K562 (cell line): ENCODE measurements around the gene ASB13. TPM values are rescaled to one million over a fixed set of nuclear protein-coding genes. Genes with fewer than 3 reads are reported as not detected.

Source experiments
- ATAC-seq: fragments of 200-7000 bp; cut with Tn5 transposase; 3 replicates; pipeline ENCODE4 v1.9.1; 2020; ENCODE audit warnings: moderate library complexity
- BruUV-seq: library from RNA; stranded (reverse); fragments of 400-500 nt; replicated peaks from 2 replicates; lab custom pipeline; 2021; lab: Mats Ljungman, UMichigan
- CTCF ChIA-PET: fragments of 300-600 bp; formaldehyde crosslinking; extraction: SDS; loops from one replicate; lab custom pipeline; 2021; ENCODE audit warnings: low intra/inter-chr PET ratio; lab: Yijun Ruan, JAX
- POLR2A ChIA-PET: fragments of 300-600, 350-650 bp; sonication (Branson Sonifier 250); formaldehyde crosslinking; extraction: SDS; loops from one replicate; lab custom pipeline; 2021; ENCODE audit warnings: antibody characterized with exemption, inconsistent platforms; lab: Yijun Ruan, JAX
- DNase-seq, 4 experiments: peaks; one replicate each; pipeline versions ENCODE4 v3.0.0 to v3.0.0-alpha.2; 2011 to 2018; ENCODE audit warnings: low spot score in 3 of 4, mixed read lengths in 3 of 4; ENCODE audit errors: extremely low read depth in 1 of 4
- FAIRE-seq: peaks from 2 replicates; lab custom pipeline; 2011; peaks lifted over from hg19 to GRCh38; lab: Jason Lieb, UNC
- H2AFZ ChIP-seq: 2 replicates; pipeline ENCODE4 v1.6.0; 2011; ENCODE audit warnings: low read depth, low read length, control low read depth, inconsistent platforms
- H3K27ac ChIP-seq: fragments of 200-600 bp; 3 replicates; pipeline ENCODE4 v1.8.0; 2011; ENCODE audit warnings: low read depth, mild to moderate bottlenecking, control low read depth, inconsistent platforms, low read length, moderate library complexity, mixed read lengths; ENCODE audit errors: extremely low read depth
- H3K27me3 ChIP-seq, 2 experiments: fragments of 300-600 bp in 1 of 2; 2 replicates in 1 of 2; 3 replicates in 1 of 2; pipeline versions ENCODE4 v1.6.0 to v1.8.0; 2011; ENCODE audit warnings: inconsistent platforms in 2 of 2, low read length in 2 of 2, mild to moderate bottlenecking in 1 of 2, mixed read lengths in 1 of 2, moderate library complexity in 1 of 2; ENCODE audit not compliant: control insufficient read depth in 2 of 2, insufficient read depth in 2 of 2
- H3K36me3 ChIP-seq: fragments of 300-600 bp; 3 replicates; pipeline ENCODE4 v1.8.0; 2011; ENCODE audit warnings: mild to moderate bottlenecking, low read length, inconsistent platforms; ENCODE audit not compliant: control insufficient read depth, insufficient read depth
- H3K4me1 ChIP-seq, 2 experiments: fragments of 200-600 bp in 1 of 2; replicated peaks in 1 of 2; 2 replicates in 1 of 2; 3 replicates in 1 of 2; pipeline versions ENCODE4 v1.5.1 to v1.8.0; 2011; ENCODE audit warnings: inconsistent platforms in 2 of 2, low read length in 2 of 2, mild to moderate bottlenecking in 1 of 2, mixed read lengths in 1 of 2, moderate library complexity in 1 of 2; ENCODE audit not compliant: control insufficient read depth in 2 of 2, insufficient read depth in 2 of 2
- H3K4me2 ChIP-seq: 2 replicates; pipeline ENCODE4 v1.6.1; 2011; ENCODE audit warnings: low read length, control low read depth, inconsistent platforms, mixed read lengths; ENCODE audit not compliant: insufficient read depth
- H3K4me3 ChIP-seq: fragments of 200-600 bp; sonication (generic), shearing (Covaris generic); 2 replicates; pipeline ENCODE4 v1.5.1; 2016; ENCODE audit warnings: control low read depth, inconsistent platforms
- H3K79me2 ChIP-seq: fragments of 200-600 bp; 3 replicates; pipeline ENCODE4 v1.8.0; 2011; ENCODE audit warnings: low read length, inconsistent platforms; ENCODE audit not compliant: control insufficient read depth, insufficient read depth
- H3K9ac ChIP-seq, 2 experiments: 2 replicates each; pipeline versions ENCODE4 v1.6.0 to v1.6.1; 2011; ENCODE audit warnings: low read depth in 2 of 2, low read length in 2 of 2, control low read depth in 1 of 2, inconsistent platforms in 1 of 2, mild to moderate bottlenecking in 1 of 2, mixed read lengths in 1 of 2; ENCODE audit not compliant: insufficient read depth in 1 of 2
- H3K9me1 ChIP-seq: one replicate; pipeline ENCODE4 v1.6.0; 2011; ENCODE audit warnings: inconsistent platforms, mild to moderate bottlenecking, low read length, moderate library complexity; ENCODE audit not compliant: control insufficient read depth, insufficient read depth
- H3K9me3 ChIP-seq: replicated peaks from 2 replicates; pipeline ENCODE4 v1.5.1; 2011; ENCODE audit warnings: low read depth, low read length, inconsistent platforms; ENCODE audit not compliant: control insufficient read depth, insufficient read depth
- H4K20me1 ChIP-seq: replicated peaks from 2 replicates; pipeline ENCODE4 v1.6.1; 2011; ENCODE audit warnings: low read length, inconsistent platforms, mixed read lengths; ENCODE audit not compliant: control insufficient read depth, insufficient read depth
- CREB1 ChIP-seq, 2 experiments: sonication (generic) in 1 of 2; formaldehyde crosslinking in 1 of 2; IDR thresholded peaks; 2 replicates each; pipeline versions ENCODE4 v1.6.1 to v1.8.0; 2012 to 2022; ENCODE audit warnings: inconsistent platforms in 1 of 2, mild to moderate bottlenecking in 1 of 2, missing genetic modification reagents in 1 of 2, moderate library complexity in 1 of 2
- DMBX1 ChIP-seq: fragments of 250-450 bp; sonication (Bioruptor Pico); IDR thresholded peaks from 2 replicates; pipeline ENCODE4 v1.8.0; 2022; ENCODE audit warnings: inconsistent platforms, mild to moderate bottlenecking, moderate library complexity, borderline replicate concordance
- HEY1 ChIP-seq: fragments of 250-450 bp; sonication (Bioruptor Pico); IDR thresholded peaks from 2 replicates; pipeline ENCODE4 v1.5.0; 2020; ENCODE audit warnings: mild to moderate bottlenecking, moderate library complexity, borderline replicate concordance
- HMG20A ChIP-seq: fragments of 450-650 bp; formaldehyde crosslinking; conservative IDR thresholded peaks from 2 replicates; pipeline ENCODE4 v1.4.0; 2020; ENCODE audit warnings: mild to moderate bottlenecking, mixed read lengths
- POLR2AphosphoS2 ChIP-seq: IDR thresholded peaks from 2 replicates; pipeline ENCODE4 v1.6.1; 2012; ENCODE audit warnings: low read length, improper control_type of control experiment
- RERE ChIP-seq: sonication (generic); formaldehyde crosslinking; IDR thresholded peaks from 2 replicates; pipeline ENCODE4 v1.8.0; 2023; ENCODE audit warnings: missing genetic modification reagents, mild to moderate bottlenecking, borderline replicate concordance
- SIX5 ChIP-seq, 2 experiments: IDR thresholded peaks; 2 replicates each; pipeline ENCODE4 v1.6.1; 2011; ENCODE audit warnings: low read length in 2 of 2, borderline replicate concordance in 1 of 2, low read depth in 1 of 2, mild to moderate bottlenecking in 1 of 2, moderate library complexity in 1 of 2; ENCODE audit not compliant: insufficient read depth in 1 of 2
- SRSF1 ChIP-seq: fragments of 200-400 bp; formaldehyde crosslinking; IDR thresholded peaks from 2 replicates; pipeline ENCODE4 v1.6.1; 2017; ENCODE audit warnings: mild to moderate bottlenecking, low read depth, low read length, moderate library complexity
- YY1 ChIP-seq, 3 experiments: IDR thresholded peaks; 2 replicates each; pipeline ENCODE4 v1.6.1; 2011; ENCODE audit warnings: low read length in 2 of 3, mild to moderate bottlenecking in 2 of 3, moderate library complexity in 2 of 3, borderline replicate concordance in 1 of 3, control low read depth in 1 of 3, low read depth in 1 of 3; ENCODE audit not compliant: insufficient read depth in 3 of 3, insufficient replicate concordance in 2 of 3, control insufficient read depth in 1 of 3, insufficient read length in 1 of 3; ENCODE audit errors: extremely low read depth in 1 of 3
- ZNF165 ChIP-seq: fragments of 250-450 bp; sonication (Bioruptor Pico); IDR thresholded peaks from 2 replicates; pipeline ENCODE4 v1.4.0; 2020; ENCODE audit warnings: borderline replicate concordance
- ZNF23 ChIP-seq: fragments of 250-450 bp; sonication (Bioruptor Pico); IDR thresholded peaks from 2 replicates; pipeline ENCODE4 v1.4.0; 2020; ENCODE audit warnings: mild to moderate bottlenecking
- ZNF766 ChIP-seq: fragments of 200-800 bp; sonication (Bioruptor generic); conservative IDR thresholded peaks from 2 replicates; pipeline ENCODE4 v1.6.1; 2016; ENCODE audit warnings: missing genetic modification characterization, missing compliant biosample characterization
- WGBS: fragments of 100-300 bp; shearing (Covaris generic); methylation state at CpG from one replicate; pipeline ENCODE4 v1.1.6; 2016; ENCODE audit warnings: low coverage, mixed read lengths; ENCODE audit not compliant: insufficient coverage; ENCODE audit errors: missing lambda C conversion rate; 5-methylcytosine and 5-hydroxymethylcytosine counted together
- in situ Hi-C: fragments of 300-500 bp; cut with MboI; formaldehyde crosslinking; loops from 4 replicates; pipeline ENCODE4 v1.15.0; 2018; ENCODE audit warnings: inconsistent platforms, mixed read lengths
- intact Hi-C: fragments of 100-400 bp; cut with micrococcal nuclease; formaldehyde crosslinking; loops from 2 replicates; pipeline ENCODE4 v1.14.2; 2022
- polyA plus RNA-seq, 8 experiments: library from polyadenylated mRNA; depleted of rRNA in 4 of 8; stranded (reverse) in 5 of 8; unstranded in 3 of 8; fragments of >200 nt; fragmentation: Nextera tagmentation in 2 of 8; fragmentation: Illumina TruSeq in 1 of 8; extraction: Ambion mirVana in 2 of 8; extraction: Trizol in 1 of 8; gene quantifications; 2 replicates each; pipeline versions ENCODE4 v1.2.1 to v1.2.3, GENCODE V29; 2011 to 2014; ENCODE audit warnings: inconsistent platforms in 1 of 8, missing spikeins in 1 of 8
- total RNA-seq, 7 experiments: library from RNA; depleted of rRNA in 6 of 7; stranded (reverse); fragments of >200 nt in 6 of 7; fragmentation: Illumina TruSeq in 2 of 7; extraction: Trizol in 2 of 7; gene quantifications; 2 replicates each; pipeline versions ENCODE4 v1.2.1 to v1.2.3, GENCODE V29; 2011 to 2021; ENCODE audit warnings: low replicate concordance in 1 of 7
- TF ChIP-seq, protein P1 (sequence below): fragments of 250-450 bp; sonication (Bioruptor Pico); IDR thresholded peaks from 2 replicates; pipeline ENCODE4 v1.8.0; 2022; ENCODE audit warnings: inconsistent platforms

The ASB13 gene
- total and polyA plus RNA-seq, 9 of the 15 experiments (the other 6 are each of a cell fraction or from before 2014, with no cell fraction given) = 5.2 to 28.8 (median 16.9) TPM

DNA sequence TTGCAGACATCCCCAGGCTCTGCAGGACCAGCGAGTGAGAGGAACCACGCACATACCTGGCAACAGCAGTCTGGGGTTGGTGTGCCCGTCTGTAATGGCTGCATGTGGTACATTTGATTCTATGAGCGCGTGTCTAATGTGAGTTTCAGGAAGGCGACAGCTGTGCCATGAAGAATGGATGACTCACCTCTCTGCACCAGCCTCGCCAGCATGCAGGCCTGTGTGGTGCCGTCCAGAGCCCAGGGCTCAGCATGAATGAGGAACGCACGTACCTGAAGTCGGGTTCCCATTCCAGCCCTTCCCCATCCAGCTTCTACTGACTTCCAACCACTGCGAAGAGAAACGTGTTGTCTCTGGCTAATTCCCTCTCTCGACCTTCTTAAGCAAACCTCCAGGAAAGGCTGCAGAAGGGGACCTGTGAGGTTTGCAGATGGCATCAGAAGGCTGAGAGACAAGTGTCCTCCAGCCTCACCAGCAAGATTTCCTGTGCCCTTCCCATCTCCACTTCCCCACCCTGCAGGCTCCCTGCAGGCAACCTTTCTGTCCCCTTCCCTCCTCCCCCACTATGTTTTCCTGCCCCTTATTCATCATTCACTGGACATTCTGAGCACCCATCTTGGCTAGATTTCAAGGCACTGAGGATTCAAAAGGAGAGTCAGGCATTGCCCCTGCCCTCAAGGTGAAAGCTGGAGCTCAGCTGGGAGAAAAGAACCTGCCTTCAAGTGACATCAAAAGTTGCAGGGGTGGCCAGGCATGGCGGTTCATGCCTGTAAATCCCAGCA lies 54.3 kb downstream of the ASB13 start:
- POLR2A ChIA-PET = interaction anchor here (0.6 to 1.0 kb wide), 2 partner anchors 40 to 383 kb away, joined by 3 to 4 read pairs; no protein-coding TSS in a partner anchor
- no peak overlapping the region for H3K9ac ChIP-seq
- CTCF ChIA-PET = no interaction called here
- WGBS = 47% methylated on average over 13 of the region's 15 CpGs
- H3K9me3 ChIP-seq = no peaks in the 10 kb centered on the region
- H3K36me3 ChIP-seq = no peaks in the 10 kb centered on the region
- FAIRE-seq (no peak), ATAC-seq (no peak), DNase-seq (no peak)
- H3K4me2 ChIP-seq = no peak overlapping the region
- BruUV-seq = no TSS peak
- H2AFZ ChIP-seq = no peak overlapping the region
- H3K4me1 ChIP-seq = peaks cover 4 to 5% of the 10 kb centered on the region in 2 experiments; a peak in 2 of 5 replicates
- intact Hi-C loops = no loop called here
- H4K20me1 ChIP-seq = no peaks in the 10 kb centered on the region
- no peak overlapping the region for H3K4me3 ChIP-seq
- H3K27me3 ChIP-seq = peaks cover 0 to 6% of the 10 kb centered on the region in 2 experiments; a peak in 1 of 5 replicates
- H3K27ac ChIP-seq = no peak overlapping the region
- H3K79me2 ChIP-seq = no peaks in the 10 kb centered on the region
- in situ Hi-C loops = no loop called here
- H3K9me1 ChIP-seq = no peaks in the 10 kb centered on the region
- TF ChIP-seq DMBX1 (no peak), ZNF766 (CRISPR knock-in tag) (no peak), RERE (CRISPR knock-in tag) (no peak), ZNF23 (CRISPR knock-in tag) (no peak), SIX5 (IDR thresholded peaks at IDR 0.05; ENCODE audit: borderline replicate concordance in 1 of 2, insufficient read depth in 1 of 2, low read depth in 1 of 2, low read length in 2 of 2) (no peak), HMG20A (CRISPR knock-in tag) (no peak), CREB1 (IDR thresholded peaks at IDR 0.05) (no peak), CREB1 (CRISPR knock-in tag; IDR thresholded peaks at IDR 0.05) (no peak), HEY1 (CRISPR knock-in tag) (no peak), ZNF165 (CRISPR knock-in tag) (no peak), YY1 (IDR thresholded peaks at IDR 0.05; ENCODE audit: borderline replicate concordance in 1 of 3, control insufficient read depth in 1 of 3, extremely low read depth in 1 of 3, insufficient read depth in 3 of 3, insufficient read length in 1 of 3, insufficient replicate concordance in 2 of 3, low read depth in 1 of 3, low read length in 2 of 3) (no peak), SRSF1 (no peak), POLR2AphosphoS2 (no peak)
- TF ChIP-seq, protein P1, sequence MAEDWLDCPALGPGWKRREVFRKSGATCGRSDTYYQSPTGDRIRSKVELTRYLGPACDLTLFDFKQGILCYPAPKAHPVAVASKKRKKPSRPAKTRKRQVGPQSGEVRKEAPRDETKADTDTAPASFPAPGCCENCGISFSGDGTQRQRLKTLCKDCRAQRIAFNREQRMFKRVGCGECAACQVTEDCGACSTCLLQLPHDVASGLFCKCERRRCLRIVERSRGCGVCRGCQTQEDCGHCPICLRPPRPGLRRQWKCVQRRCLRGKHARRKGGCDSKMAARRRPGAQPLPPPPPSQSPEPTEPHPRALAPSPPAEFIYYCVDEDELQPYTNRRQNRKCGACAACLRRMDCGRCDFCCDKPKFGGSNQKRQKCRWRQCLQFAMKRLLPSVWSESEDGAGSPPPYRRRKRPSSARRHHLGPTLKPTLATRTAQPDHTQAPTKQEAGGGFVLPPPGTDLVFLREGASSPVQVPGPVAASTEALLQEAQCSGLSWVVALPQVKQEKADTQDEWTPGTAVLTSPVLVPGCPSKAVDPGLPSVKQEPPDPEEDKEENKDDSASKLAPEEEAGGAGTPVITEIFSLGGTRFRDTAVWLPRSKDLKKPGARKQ (CRISPR knock-in tag) = no peak
